HepG2 (cell line): ENCODE results near the gene ZC3H18. TPM values are rescaled to one million over a fixed set of nuclear protein-coding genes. Genes with fewer than 3 reads are reported as not detected.

Experiments
- HOMEZ ChIP-seq: IDR thresholded peaks from 2 replicates; pipeline ENCODE4 v1.6.1; 2016; ENCODE audit warnings: low read depth
- MIER3 ChIP-seq: IDR thresholded peaks from 2 replicates; pipeline ENCODE4 v1.6.1; 2016; ENCODE audit warnings: missing compliant biosample characterization, borderline replicate concordance
- MLXIP ChIP-seq: sonication (generic); formaldehyde crosslinking; IDR thresholded peaks from 2 replicates; pipeline ENCODE4 v1.9.0; 2021; ENCODE audit warnings: missing genetic modification reagents, borderline replicate concordance
- SMARCC2 ChIP-seq: fragments of 450-650 bp; IDR thresholded peaks from 2 replicates; pipeline ENCODE4 v1.6.1; 2017; ENCODE audit warnings: antibody characterized with exemption, mild to moderate bottlenecking
- STAT6 ChIP-seq: sonication (generic); formaldehyde crosslinking; IDR thresholded peaks from 2 replicates; pipeline ENCODE4 v1.4.0; 2020; ENCODE audit warnings: missing genetic modification reagents, mild to moderate bottlenecking, borderline replicate concordance
- ZNF24 ChIP-seq: fragments of 450-650 bp; IDR thresholded peaks from 2 replicates; pipeline ENCODE4 v1.6.1; 2017; ENCODE audit warnings: antibody characterized with exemption, mild to moderate bottlenecking
- ZNF329 ChIP-seq: sonication (generic); formaldehyde crosslinking; IDR thresholded peaks from 2 replicates; pipeline ENCODE4 v1.9.0; 2021; ENCODE audit warnings: low read depth, mild to moderate bottlenecking, missing genetic modification reagents
- ZNF33B ChIP-seq: sonication (generic); formaldehyde crosslinking; IDR thresholded peaks from 2 replicates; pipeline ENCODE4 v1.5.1; 2020; ENCODE audit warnings: mild to moderate bottlenecking, missing genetic modification reagents
- ZNF724P ChIP-seq: sonication (generic); formaldehyde crosslinking; IDR thresholded peaks from 2 replicates; pipeline ENCODE4 v1.8.0; 2022; ENCODE audit warnings: missing genetic modification reagents, borderline replicate concordance
- polyA plus RNA-seq, 8 experiments: library from polyadenylated mRNA; depleted of rRNA in 3 of 8; stranded (reverse) in 7 of 8; unstranded in 1 of 8; fragments of >200 nt; fragmentation: Illumina TruSeq in 4 of 8; extraction: Trizol in 4 of 8; gene quantifications; 2 replicates each; pipeline versions ENCODE4 v1.2.1 to v1.2.3, GENCODE V29; 2011 to 2016; ENCODE audit warnings: low read depth in 4 of 8, missing spikeins in 1 of 8, mixed read lengths in 1 of 8; ENCODE audit not compliant: insufficient read depth in 1 of 8
- total RNA-seq, 5 experiments: library from RNA; depleted of rRNA; stranded (reverse); fragments of >200 nt; fragmentation: Illumina TruSeq; extraction: Trizol; gene quantifications; 2 replicates each; pipeline ENCODE4 v1.2.3, GENCODE V29; 2016; ENCODE audit warnings: low read depth in 1 of 5
- TF ChIP-seq, protein P1 (sequence below): sonication (generic); formaldehyde crosslinking; IDR thresholded peaks from 2 replicates; pipeline ENCODE4 v1.4.0; 2020; ENCODE audit warnings: missing genetic modification reagents
- TF ChIP-seq, protein P2 (sequence below): IDR thresholded peaks from 2 replicates; pipeline ENCODE4 v1.6.1; 2018; ENCODE audit warnings: missing genetic modification reagents, mild to moderate bottlenecking, missing compliant biosample characterization

Gene ZC3H18
- total and polyA plus RNA-seq, 2 of the 13 experiments (the other 11 are each of a cell fraction or from before 2014, with no cell fraction given): 11.2 to 27.4 TPM

- TF ChIP-seq STAT6 (peak; percentile 87; the same call in 1 of the 2 replicates), ZNF24 (no peak), ZNF33B (CRISPR knock-in tag) (no peak; the same call in 1 of the 2 replicates), MLXIP (CRISPR knock-in tag) (no peak), HOMEZ (CRISPR knock-in tag) (peak; percentile 51; the same call in 1 of the 2 replicates), ZNF724P (peak; percentile 61; the same call in 1 of the 2 replicates), SMARCC2 (no peak), ZNF329 (CRISPR knock-in tag) (peak; percentile 73; the same call in 1 of the 2 replicates), MIER3 (peak; percentile 87; the same call in 1 of the 2 replicates)
- TF ChIP-seq, protein P1, sequence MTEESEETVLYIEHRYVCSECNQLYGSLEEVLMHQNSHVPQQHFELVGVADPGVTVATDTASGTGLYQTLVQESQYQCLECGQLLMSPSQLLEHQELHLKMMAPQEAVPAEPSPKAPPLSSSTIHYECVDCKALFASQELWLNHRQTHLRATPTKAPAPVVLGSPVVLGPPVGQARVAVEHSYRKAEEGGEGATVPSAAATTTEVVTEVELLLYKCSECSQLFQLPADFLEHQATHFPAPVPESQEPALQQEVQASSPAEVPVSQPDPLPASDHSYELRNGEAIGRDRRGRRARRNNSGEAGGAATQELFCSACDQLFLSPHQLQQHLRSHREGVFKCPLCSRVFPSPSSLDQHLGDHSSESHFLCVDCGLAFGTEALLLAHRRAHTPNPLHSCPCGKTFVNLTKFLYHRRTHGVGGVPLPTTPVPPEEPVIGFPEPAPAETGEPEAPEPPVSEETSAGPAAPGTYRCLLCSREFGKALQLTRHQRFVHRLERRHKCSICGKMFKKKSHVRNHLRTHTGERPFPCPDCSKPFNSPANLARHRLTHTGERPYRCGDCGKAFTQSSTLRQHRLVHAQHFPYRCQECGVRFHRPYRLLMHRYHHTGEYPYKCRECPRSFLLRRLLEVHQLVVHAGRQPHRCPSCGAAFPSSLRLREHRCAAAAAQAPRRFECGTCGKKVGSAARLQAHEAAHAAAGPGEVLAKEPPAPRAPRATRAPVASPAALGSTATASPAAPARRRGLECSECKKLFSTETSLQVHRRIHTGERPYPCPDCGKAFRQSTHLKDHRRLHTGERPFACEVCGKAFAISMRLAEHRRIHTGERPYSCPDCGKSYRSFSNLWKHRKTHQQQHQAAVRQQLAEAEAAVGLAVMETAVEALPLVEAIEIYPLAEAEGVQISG (CRISPR knock-in tag): peak; percentile 82
- TF ChIP-seq, protein P2, sequence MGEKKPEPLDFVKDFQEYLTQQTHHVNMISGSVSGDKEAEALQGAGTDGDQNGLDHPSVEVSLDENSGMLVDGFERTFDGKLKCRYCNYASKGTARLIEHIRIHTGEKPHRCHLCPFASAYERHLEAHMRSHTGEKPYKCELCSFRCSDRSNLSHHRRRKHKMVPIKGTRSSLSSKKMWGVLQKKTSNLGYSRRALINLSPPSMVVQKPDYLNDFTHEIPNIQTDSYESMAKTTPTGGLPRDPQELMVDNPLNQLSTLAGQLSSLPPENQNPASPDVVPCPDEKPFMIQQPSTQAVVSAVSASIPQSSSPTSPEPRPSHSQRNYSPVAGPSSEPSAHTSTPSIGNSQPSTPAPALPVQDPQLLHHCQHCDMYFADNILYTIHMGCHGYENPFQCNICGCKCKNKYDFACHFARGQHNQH (CRISPR knock-in tag): peak; percentile 95
Measured at GRCh38 chr16:88651276-88651988, 81.2 kb downstream of the ZC3H18 start (continued).
